ENCODE data around the gene LCN10. TPM values are rescaled to one million over a fixed set of nuclear protein-coding genes. Genes with fewer than 3 reads are reported as not detected.

The LCN10 gene
- total and polyA plus RNA-seq, 9 of the 15 experiments (the other 6 are each of a cell fraction or from before 2014, with no cell fraction given), result 0.10 to 0.21 (median 0.14) TPM; not detected in 6

DNA sequence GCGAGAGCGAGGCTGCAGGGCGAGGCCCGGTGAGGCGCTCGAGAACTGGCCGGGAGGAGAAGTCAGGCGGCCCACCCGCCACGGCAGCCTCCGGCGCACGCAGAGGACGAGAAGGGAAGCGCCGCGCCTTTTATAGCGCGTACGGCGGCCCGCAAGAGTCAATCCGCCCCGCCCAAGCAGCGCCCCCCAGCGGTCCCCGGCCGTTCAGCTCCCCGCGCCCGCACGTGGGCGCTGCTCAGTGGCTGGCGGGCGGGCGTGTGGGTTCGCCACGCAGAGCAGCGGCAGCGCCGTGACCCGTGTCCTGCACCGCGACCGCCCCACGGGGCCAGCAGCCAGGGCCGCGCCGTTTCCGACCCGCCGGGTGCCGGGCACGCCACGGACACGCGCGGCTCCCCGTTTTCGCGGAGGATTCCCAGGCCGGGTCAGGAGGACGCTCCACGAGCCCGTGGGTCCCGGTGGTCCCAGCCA is 14.6 kb downstream of the LCN10 start (continued):
- TF ChIP-seq, protein P1, sequence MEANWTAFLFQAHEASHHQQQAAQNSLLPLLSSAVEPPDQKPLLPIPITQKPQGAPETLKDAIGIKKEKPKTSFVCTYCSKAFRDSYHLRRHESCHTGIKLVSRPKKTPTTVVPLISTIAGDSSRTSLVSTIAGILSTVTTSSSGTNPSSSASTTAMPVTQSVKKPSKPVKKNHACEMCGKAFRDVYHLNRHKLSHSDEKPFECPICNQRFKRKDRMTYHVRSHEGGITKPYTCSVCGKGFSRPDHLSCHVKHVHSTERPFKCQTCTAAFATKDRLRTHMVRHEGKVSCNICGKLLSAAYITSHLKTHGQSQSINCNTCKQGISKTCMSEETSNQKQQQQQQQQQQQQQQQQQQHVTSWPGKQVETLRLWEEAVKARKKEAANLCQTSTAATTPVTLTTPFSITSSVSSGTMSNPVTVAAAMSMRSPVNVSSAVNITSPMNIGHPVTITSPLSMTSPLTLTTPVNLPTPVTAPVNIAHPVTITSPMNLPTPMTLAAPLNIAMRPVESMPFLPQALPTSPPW (CRISPR knock-in tag; IDR thresholded peaks at IDR 0.05), result peak; percentile 84
- TF ChIP-seq GTF2E2 (tag; IDR thresholded peaks at IDR 0.05) (peak; percentile 87), POLR3G (IDR thresholded peaks at IDR 0.05; ENCODE audit: extremely low read depth, insufficient read length, insufficient replicate concordance) (no peak), CHD1 (IDR thresholded peaks at IDR 0.05; ENCODE audit: low read length) (no peak), RNF2 (IDR thresholded peaks at IDR 0.05) (peak; percentile 96), BDP1 (IDR thresholded peaks at IDR 0.05; ENCODE audit: insufficient read depth, insufficient read length) (no peak), ZFP30 (CRISPR knock-in tag; IDR thresholded peaks at IDR 0.05; ENCODE audit: borderline replicate concordance) (no peak), SLC30A9 (CRISPR knock-in tag; IDR thresholded peaks at IDR 0.05) (no peak), TEAD2 (tag; IDR thresholded peaks at IDR 0.05) (no peak), HMG20B (CRISPR knock-in tag; IDR thresholded peaks at IDR 0.05) (no peak), ZNF707 (CRISPR knock-in tag; conservative IDR thresholded peaks at IDR 0.05) (no peak), HSF4 (CRISPR knock-in tag; IDR thresholded peaks at IDR 0.05; ENCODE audit: borderline replicate concordance) (no peak), FOS (IDR thresholded peaks at IDR 0.05; ENCODE audit: extremely low read depth, insufficient read length) (no peak), MXI1 (IDR thresholded peaks at IDR 0.05; ENCODE audit: low read depth, low read length) (peak; percentile 96), PYGO2 (tag; IDR thresholded peaks at IDR 0.05) (no peak), ZNF23 (CRISPR knock-in tag; IDR thresholded peaks at IDR 0.05) (no peak), ZNF695 (CRISPR knock-in tag; IDR thresholded peaks at IDR 0.05) (no peak)
- TF ChIP-seq, protein P2, sequence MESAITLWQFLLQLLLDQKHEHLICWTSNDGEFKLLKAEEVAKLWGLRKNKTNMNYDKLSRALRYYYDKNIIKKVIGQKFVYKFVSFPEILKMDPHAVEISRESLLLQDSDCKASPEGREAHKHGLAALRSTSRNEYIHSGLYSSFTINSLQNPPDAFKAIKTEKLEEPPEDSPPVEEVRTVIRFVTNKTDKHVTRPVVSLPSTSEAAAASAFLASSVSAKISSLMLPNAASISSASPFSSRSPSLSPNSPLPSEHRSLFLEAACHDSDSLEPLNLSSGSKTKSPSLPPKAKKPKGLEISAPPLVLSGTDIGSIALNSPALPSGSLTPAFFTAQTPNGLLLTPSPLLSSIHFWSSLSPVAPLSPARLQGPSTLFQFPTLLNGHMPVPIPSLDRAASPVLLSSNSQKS (CRISPR knock-in tag; IDR thresholded peaks at IDR 0.05), result no peak
- TF ChIP-seq, protein P3, sequence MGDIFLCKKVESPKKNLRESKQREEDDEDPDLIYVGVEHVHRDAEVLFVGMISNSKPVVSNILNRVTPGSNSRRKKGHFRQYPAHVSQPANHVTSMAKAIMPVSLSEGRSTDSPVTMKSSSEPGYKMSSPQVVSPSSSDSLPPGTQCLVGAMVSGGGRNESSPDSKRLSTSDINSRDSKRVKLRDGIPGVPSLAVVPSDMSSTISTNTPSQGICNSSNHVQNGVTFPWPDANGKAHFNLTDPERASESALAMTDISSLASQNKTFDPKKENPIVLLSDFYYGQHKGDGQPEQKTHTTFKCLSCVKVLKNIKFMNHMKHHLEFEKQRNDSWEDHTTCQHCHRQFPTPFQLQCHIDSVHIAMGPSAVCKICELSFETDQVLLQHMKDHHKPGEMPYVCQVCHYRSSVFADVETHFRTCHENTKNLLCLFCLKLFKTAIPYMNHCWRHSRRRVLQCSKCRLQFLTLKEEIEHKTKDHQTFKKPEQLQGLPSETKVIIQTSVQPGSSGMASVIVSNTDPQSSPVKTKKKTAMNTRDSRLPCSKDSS (IDR thresholded peaks at IDR 0.05; ENCODE audit: low read depth, partially characterized antibody), result no peak
- TF ChIP-seq, protein P4, sequence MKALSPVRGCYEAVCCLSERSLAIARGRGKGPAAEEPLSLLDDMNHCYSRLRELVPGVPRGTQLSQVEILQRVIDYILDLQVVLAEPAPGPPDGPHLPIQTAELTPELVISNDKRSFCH (CRISPR knock-in tag; IDR thresholded peaks at IDR 0.05), result no peak
- TF ChIP-seq, protein P4 (tag; IDR thresholded peaks at IDR 0.05), result peak; percentile 83; the same call in 1 of the 2 replicates
- TF ChIP-seq, protein P5, sequence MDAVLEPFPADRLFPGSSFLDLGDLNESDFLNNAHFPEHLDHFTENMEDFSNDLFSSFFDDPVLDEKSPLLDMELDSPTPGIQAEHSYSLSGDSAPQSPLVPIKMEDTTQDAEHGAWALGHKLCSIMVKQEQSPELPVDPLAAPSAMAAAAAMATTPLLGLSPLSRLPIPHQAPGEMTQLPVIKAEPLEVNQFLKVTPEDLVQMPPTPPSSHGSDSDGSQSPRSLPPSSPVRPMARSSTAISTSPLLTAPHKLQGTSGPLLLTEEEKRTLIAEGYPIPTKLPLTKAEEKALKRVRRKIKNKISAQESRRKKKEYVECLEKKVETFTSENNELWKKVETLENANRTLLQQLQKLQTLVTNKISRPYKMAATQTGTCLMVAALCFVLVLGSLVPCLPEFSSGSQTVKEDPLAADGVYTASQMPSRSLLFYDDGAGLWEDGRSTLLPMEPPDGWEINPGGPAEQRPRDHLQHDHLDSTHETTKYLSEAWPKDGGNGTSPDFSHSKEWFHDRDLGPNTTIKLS (IDR thresholded peaks at IDR 0.05; ENCODE audit: borderline replicate concordance, low read depth), result peak; percentile 75
